Gastroesophageal sphincter (tissue), 4 donors: ENCODE results near the gene OASL. TPM values are rescaled to one million over a fixed set of nuclear protein-coding genes. Genes with fewer than 3 reads are reported as not detected.

ENCODE experiments used
- ATAC-seq: fragments of 150-250 bp; one replicate; pipeline ENCODE4 v1.9.1; 2016; ENCODE audit warnings: mild to moderate bottlenecking, moderate library complexity
- H3K27ac ChIP-seq, 4 donors: fragments of 200-600 bp; sonication (generic) in 3 of 4; 1 replicate in 3 of 4; 2 replicates in 1 of 4; pipeline ENCODE4 v1.5.1; 2016 to 2019
- H3K27me3 ChIP-seq: fragments of 200-600 bp; sonication (generic); one replicate; pipeline ENCODE4 v1.5.1; 2019
- H3K36me3 ChIP-seq, 2 donors: fragments of 200-600 bp; sonication (generic); one replicate each; pipeline ENCODE4 v1.5.1; 2019; ENCODE audit warnings: control low read depth in 1 of 2
- H3K4me1 ChIP-seq, 3 donors: fragments of 200-600 bp; sonication (generic); 1 replicate in 2 of 3; 2 replicates in 1 of 3; pipeline ENCODE4 v1.5.1; 2016 to 2019; ENCODE audit warnings: control low read depth in 2 of 3
- H3K4me3 ChIP-seq, 2 donors: fragments of 200-600 bp; sonication (generic); one replicate each; pipeline ENCODE4 v1.5.1; 2019; ENCODE audit warnings: mild to moderate bottlenecking in 1 of 2, moderate library complexity in 1 of 2
- H3K9me3 ChIP-seq, 3 donors: fragments of 200-600 bp; sonication (generic); one replicate each; pipeline ENCODE4 v1.5.1; 2017 to 2019; ENCODE audit warnings: control low read depth in 2 of 3
- CTCF ChIP-seq, 4 experiments: fragments of 200-600 bp in 2 of 4; fragments of 450-650 bp in 2 of 4; sonication (generic) in 1 of 4; IDR thresholded peaks; one replicate each; pipeline ENCODE4 v1.5.1; 2017 to 2019; ENCODE audit warnings: antibody characterized with exemption in 4 of 4, mild to moderate bottlenecking in 2 of 4, moderate library complexity in 2 of 4
- EP300 ChIP-seq: sonication (generic); formaldehyde crosslinking; IDR thresholded peaks from one replicate; pipeline ENCODE4 v1.6.1; 2017; ENCODE audit warnings: antibody characterized with exemption, mild to moderate bottlenecking
- POLR2A ChIP-seq, 2 donors: fragments of 450-650 bp; IDR thresholded peaks; one replicate each; pipeline ENCODE4 v1.6.1; 2017; ENCODE audit warnings: antibody characterized with exemption in 2 of 2, mild to moderate bottlenecking in 2 of 2, moderate library complexity in 1 of 2
- POLR2AphosphoS5 ChIP-seq: sonication (generic); formaldehyde crosslinking; IDR thresholded peaks from one replicate; pipeline ENCODE4 v1.6.1; 2017; ENCODE audit warnings: antibody characterized with exemption
- WGBS, 2 donors: methylation state at CpG; one replicate each; pipeline ENCODE4 v1.1.5; 2018; ENCODE audit warnings: low coverage in 1 of 2; 5-methylcytosine and 5-hydroxymethylcytosine counted together
- total RNA-seq, 4 donors: library from RNA; depleted of rRNA; stranded (reverse); fragments of >200 nt; gene quantifications; one replicate each; pipeline ENCODE4 v1.1.0, GENCODE V29; 2016

Gene OASL
- total RNA-seq, 4 donors from 2014 or later: 0.31 to 3.0 (median 0.38) TPM

GRCh38 chr12:121000530-121000929 lies 38.5 kb downstream of the OASL start:
- H3K27ac ChIP-seq: no peak overlapping the region
- no peak for ATAC-seq
- H3K27me3 ChIP-seq: peaks cover 23% of the 10 kb centered on the region
- 50% methylated on average over 3 of the region's 11 CpGs; no CpG with 5 or more reads in 1 of the 2 donors for WGBS, 2 donors
- peaks cover 0 to 7% (median 0%) of the 10 kb centered on the region in 3 donors for H3K4me1 ChIP-seq
- no peak for TF ChIP-seq CTCF (IDR thresholded peaks at IDR 0.05)
- no peak for TF ChIP-seq EP300
- TF ChIP-seq POLR2A (IDR thresholded peaks at IDR 0.05): no peak
- no peak for TF ChIP-seq POLR2AphosphoS5
- H3K36me3 ChIP-seq: peaks cover 0 to 51% of the 10 kb centered on the region in 2 donors
- H3K9me3 ChIP-seq: no peaks in the 10 kb centered on the region
- no peak overlapping the region for H3K4me3 ChIP-seq

- Histone ChIP-seq H3K9me3 (no peaks in the 10 kb centered on the region), H3K4me3 (no peak overlapping the region), H3K27me3 (peaks cover 27% of the 10 kb centered on the region), H3K4me1 (peaks cover 0 to 7% (median 0%) of the 10 kb centered on the region in 3 donors), H3K36me3 (peaks cover 0 to 41% of the 10 kb centered on the region in 2 donors), H3K27ac (no peak overlapping the region)
- WGBS, 2 donors: 26 to 46% methylated on average over 4 to 6 of the region's 23 CpGs
- no peak for ATAC-seq
- TF ChIP-seq CTCF (IDR thresholded peaks at IDR 0.05): no peak
- no peak for TF ChIP-seq EP300
- no peak for TF ChIP-seq POLR2A (IDR thresholded peaks at IDR 0.05)
- TF ChIP-seq POLR2AphosphoS5: no peak
These were observed 39.6 kb downstream of the OASL start for GRCh38 chr12:120999191-121000120.

GRCh38 chr12:120998435-120998834 lies 40.6 kb downstream of the OASL start:
- ATAC-seq: no peak
- Histone ChIP-seq H3K4me3 (no peak overlapping the region), H3K36me3 (peaks cover 0 to 30% of the 10 kb centered on the region in 2 donors), H3K27ac (no peak overlapping the region), H3K9me3 (no peaks in the 10 kb centered on the region), H3K4me1 (peaks cover 0 to 7% (median 0%) of the 10 kb centered on the region in 3 donors), H3K27me3 (peaks cover 27% of the 10 kb centered on the region)
- WGBS, 2 donors: 52% methylated on average over 2 of the region's 3 CpGs; no CpG with 5 or more reads in 1 of the 2 donors
- TF ChIP-seq CTCF (IDR thresholded peaks at IDR 0.05) (no peak), POLR2AphosphoS5 (no peak), EP300 (no peak), POLR2A (IDR thresholded peaks at IDR 0.05) (no peak)

- peaks cover 0 to 7% (median 0%) of the 10 kb centered on the region in 3 donors for H3K4me1 ChIP-seq
- WGBS, 2 donors: 71 to 80% methylated on average over 1 to 4 of the region's 9 CpGs
- no peak overlapping the region for H3K27ac ChIP-seq
- TF ChIP-seq CTCF (IDR thresholded peaks at IDR 0.05) (no peak), EP300 (no peak), POLR2A (IDR thresholded peaks at IDR 0.05) (no peak), POLR2AphosphoS5 (no peak)
- H3K9me3 ChIP-seq: no peaks in the 10 kb centered on the region
- H3K4me3 ChIP-seq: no peak overlapping the region
- ATAC-seq: no peak
- peaks cover 0 to 20% of the 10 kb centered on the region in 2 donors for H3K36me3 ChIP-seq
- peaks cover 27% of the 10 kb centered on the region for H3K27me3 ChIP-seq
These were observed 41.6 kb downstream of the OASL start for GRCh38 chr12:120997448-120997847.
